H9 (cell line): ENCODE measurements around the gene PKMYT1. TPM values are rescaled to one million over a fixed set of nuclear protein-coding genes. Genes with fewer than 3 reads are reported as not detected.

Experiments
- DNase-seq: peaks from one replicate; pipeline ENCODE4 v3.0.0-alpha.2; 2017
- H2AFZ ChIP-seq: one replicate; pipeline ENCODE4 v1.6.1; 2013; ENCODE audit warnings: mild to moderate bottlenecking, low read length, control low read depth, moderate library complexity
- H2AK5ac ChIP-seq: 2 replicates; pipeline ENCODE4 v1.6.1; 2013; ENCODE audit warnings: low read length, control low read depth, mixed read lengths; ENCODE audit not compliant: insufficient read length
- H2BK120ac ChIP-seq: one replicate; pipeline ENCODE4 v1.6.1; 2013; ENCODE audit warnings: low read depth, mild to moderate bottlenecking, low read length, control low read depth, inconsistent platforms; ENCODE audit not compliant: poor library complexity, severe bottlenecking
- H2BK12ac ChIP-seq: 2 replicates; pipeline ENCODE4 v1.6.1; 2013; ENCODE audit warnings: low read length, control low read depth, mixed read lengths, low read depth; ENCODE audit not compliant: insufficient read length
- H2BK15ac ChIP-seq: 2 replicates; pipeline ENCODE4 v1.6.1; 2013; ENCODE audit warnings: low read depth, low read length, control low read depth
- H2BK20ac ChIP-seq: one replicate; pipeline ENCODE4 v1.6.1; 2013; ENCODE audit warnings: low read depth, mild to moderate bottlenecking, low read length, control low read depth, inconsistent platforms; ENCODE audit not compliant: poor library complexity, severe bottlenecking
- H2BK5ac ChIP-seq: 2 replicates; pipeline ENCODE4 v1.6.1; 2013; ENCODE audit warnings: low read length, control low read depth, mixed read lengths; ENCODE audit not compliant: insufficient read length
- H3K14ac ChIP-seq: 2 replicates; pipeline ENCODE4 v1.6.1; 2013; ENCODE audit warnings: low read length, control low read depth; ENCODE audit not compliant: insufficient read depth
- H3K18ac ChIP-seq: 2 replicates; pipeline ENCODE4 v1.6.1; 2013; ENCODE audit warnings: low read depth, mild to moderate bottlenecking, mixed read lengths, low read length, control low read depth; ENCODE audit not compliant: insufficient read length
- H3K23ac ChIP-seq: 2 replicates; pipeline ENCODE4 v1.6.1; 2013; ENCODE audit warnings: low read length, control low read depth, mixed read lengths, low read depth; ENCODE audit not compliant: insufficient read length
- H3K23me2 ChIP-seq: 2 replicates; pipeline ENCODE4 v1.6.1; 2013; ENCODE audit warnings: low read depth, mild to moderate bottlenecking, mixed read lengths, low read length, control low read depth; ENCODE audit not compliant: insufficient read length, poor library complexity, severe bottlenecking
- H3K27ac ChIP-seq: 2 replicates; pipeline ENCODE4 v1.5.1; 2013; ENCODE audit warnings: low read length, control low read depth, mixed read lengths, low read depth; ENCODE audit not compliant: insufficient read length
- H3K27me3 ChIP-seq: 2 replicates; pipeline ENCODE4 v1.6.1; 2013; ENCODE audit warnings: low read length, control low read depth, inconsistent platforms; ENCODE audit not compliant: insufficient read depth
- H3K4ac ChIP-seq: 2 replicates; pipeline ENCODE4 v1.6.1; 2013; ENCODE audit warnings: low read depth, mild to moderate bottlenecking, control low read depth, inconsistent platforms, low read length, moderate library complexity
- H3K4me1 ChIP-seq: 2 replicates; pipeline ENCODE4 v1.6.1; 2013; ENCODE audit warnings: low read length, control low read depth, inconsistent platforms; ENCODE audit not compliant: insufficient read depth
- H3K4me2 ChIP-seq: 2 replicates; pipeline ENCODE4 v1.6.1; 2013; ENCODE audit warnings: low read length, control low read depth, mixed read lengths; ENCODE audit not compliant: insufficient read length, insufficient read depth
- H3K56ac ChIP-seq: 2 replicates; pipeline ENCODE4 v1.6.1; 2013; ENCODE audit warnings: low read depth, mild to moderate bottlenecking, mixed read lengths, low read length, control low read depth; ENCODE audit not compliant: insufficient read length
- H3K79me1 ChIP-seq: 2 replicates; pipeline ENCODE4 v1.6.1; 2013; ENCODE audit warnings: low read depth, mild to moderate bottlenecking, moderate library complexity, low read length, control low read depth, inconsistent platforms; ENCODE audit not compliant: insufficient read depth, poor library complexity, severe bottlenecking
- H3K79me2 ChIP-seq: 2 replicates; pipeline ENCODE4 v1.6.1; 2013; ENCODE audit warnings: low read length, control low read depth, inconsistent platforms; ENCODE audit not compliant: insufficient read depth
- H3K9ac ChIP-seq: 2 replicates; pipeline ENCODE4 v1.6.1; 2013; ENCODE audit warnings: low read length, control low read depth, mixed read lengths; ENCODE audit not compliant: insufficient read length; ENCODE audit errors: extremely low read depth
- H3K9me3 ChIP-seq: one replicate; pipeline ENCODE4 v1.6.1; 2013; ENCODE audit warnings: low read depth, low read length, inconsistent platforms; ENCODE audit not compliant: control insufficient read depth
- H3T11ph ChIP-seq: one replicate; pipeline ENCODE4 v1.6.1; 2013; ENCODE audit warnings: mild to moderate bottlenecking, low read length, control low read depth, inconsistent platforms
- H4K20me1 ChIP-seq: one replicate; pipeline ENCODE4 v1.6.1; 2013; ENCODE audit not compliant: control insufficient read depth, insufficient read length, insufficient read depth
- H4K5ac ChIP-seq: 2 replicates; pipeline ENCODE4 v1.6.1; 2013; ENCODE audit warnings: low read depth, mild to moderate bottlenecking, mixed read lengths, low read length, control low read depth; ENCODE audit not compliant: insufficient read length
- H4K8ac ChIP-seq: replicated peaks from 2 replicates; pipeline ENCODE4 v1.6.1; 2013; ENCODE audit warnings: low read length, control low read depth, mixed read lengths, low read depth; ENCODE audit not compliant: insufficient read length
- H4K91ac ChIP-seq: 2 replicates; pipeline ENCODE4 v1.6.1; 2013; ENCODE audit warnings: low read depth, mild to moderate bottlenecking, moderate library complexity, mixed read lengths, low read length, control low read depth; ENCODE audit not compliant: insufficient read length
- H3K27ac Mint-ChIP-seq, 3 experiments: 2 replicates in 2 of 3; 3 replicates in 1 of 3; pipeline ENCODE4 v1.8.0; 2020 to 2021; ENCODE audit warnings: mixed read lengths in 3 of 3, mild to moderate bottlenecking in 1 of 3, moderate library complexity in 1 of 3
- H3K27me3 Mint-ChIP-seq: 2 replicates; pipeline ENCODE4 v1.8.0; 2021; ENCODE audit warnings: low read depth, mild to moderate bottlenecking, moderate library complexity, mixed read lengths
- H3K36me3 Mint-ChIP-seq, 3 experiments: 2 replicates in 2 of 3; 3 replicates in 1 of 3; pipeline ENCODE4 v1.8.0; 2020 to 2021; ENCODE audit warnings: low read depth in 3 of 3, mixed read lengths in 3 of 3; ENCODE audit not compliant: insufficient read depth in 1 of 3
- H3K4me1 Mint-ChIP-seq, 2 experiments: 2 replicates each; pipeline ENCODE4 v1.8.0; 2020; ENCODE audit warnings: mixed read lengths in 2 of 2
- H3K4me3 Mint-ChIP-seq, 2 experiments: 2 replicates in 1 of 2; 3 replicates in 1 of 2; pipeline ENCODE4 v1.8.0; 2020 to 2021; ENCODE audit warnings: mild to moderate bottlenecking in 2 of 2, mixed read lengths in 2 of 2, moderate library complexity in 1 of 2
- H3K9me3 Mint-ChIP-seq, 2 experiments: 2 replicates in 1 of 2; 3 replicates in 1 of 2; pipeline ENCODE4 v1.8.0; 2020; ENCODE audit warnings: mild to moderate bottlenecking in 2 of 2, mixed read lengths in 2 of 2, moderate library complexity in 1 of 2
- WGBS: extraction: QIAGEN DNeasy Blood & Tissue Kit; methylation state at CpG from one replicate; pipeline ENCODE4 v1.1.7; 2013; ENCODE audit warnings: missing lambda C conversion rate, low lambda C conversion rate, mixed read lengths; ENCODE audit not compliant: insufficient read length; ENCODE audit errors: extremely low coverage; 5-methylcytosine and 5-hydroxymethylcytosine counted together
- total RNA-seq: library from RNA; stranded (reverse); gene quantifications from 2 replicates; pipeline ENCODE4 v1.2.1, GENCODE V29; 2021
- TF ChIP-seq, protein P1 (sequence below): fragments of 200-600 bp; sonication (generic); conservative IDR thresholded peaks from 3 replicates; pipeline ENCODE4 v1.8.0; 2021; ENCODE audit warnings: antibody characterized with exemption, mild to moderate bottlenecking

The PKMYT1 gene
- total RNA-seq, 1 experiment from 2014 or later = 114 TPM

GRCh38 chr16:3004319-3004718, 24.1 kb upstream of the PKMYT1 start:
- no peak overlapping the region for H2AK5ac ChIP-seq
- H3K4me2 ChIP-seq = no peak overlapping the region
- WGBS = no CpG with 5 or more reads among the region's 67 CpGs
- Mint-ChIP-seq H3K36me3 (peaks cover 0 to 7% (median 6%) of the 10 kb centered on the region in 3 experiments; a peak in 4 of 7 replicates), H3K27me3 (no peaks in the 10 kb centered on the region; the same call in 1 of the 2 replicates), H3K4me3 (peak overlapping the region; percentile 77 to 88), H3K27ac (no peak overlapping the region; a peak in 1 of 7 replicates), H3K9me3 (no peaks in the 10 kb centered on the region), H3K4me1 (peaks cover 34 to 47% of the 10 kb centered on the region in 2 experiments)
- H3K9ac ChIP-seq = no peak overlapping the region
- no peak overlapping the region for H2BK5ac ChIP-seq
- no peak overlapping the region for H3T11ph ChIP-seq
- no peaks in the 10 kb centered on the region for H4K20me1 ChIP-seq
- DNase-seq = no peak
- H3K23ac ChIP-seq = no peak overlapping the region
- no peak overlapping the region for H2BK12ac ChIP-seq
- no peaks in the 10 kb centered on the region for H3K27me3 ChIP-seq
- H2BK120ac ChIP-seq = no peak overlapping the region
- H2AFZ ChIP-seq = no peak overlapping the region
- TF ChIP-seq, protein P1, sequence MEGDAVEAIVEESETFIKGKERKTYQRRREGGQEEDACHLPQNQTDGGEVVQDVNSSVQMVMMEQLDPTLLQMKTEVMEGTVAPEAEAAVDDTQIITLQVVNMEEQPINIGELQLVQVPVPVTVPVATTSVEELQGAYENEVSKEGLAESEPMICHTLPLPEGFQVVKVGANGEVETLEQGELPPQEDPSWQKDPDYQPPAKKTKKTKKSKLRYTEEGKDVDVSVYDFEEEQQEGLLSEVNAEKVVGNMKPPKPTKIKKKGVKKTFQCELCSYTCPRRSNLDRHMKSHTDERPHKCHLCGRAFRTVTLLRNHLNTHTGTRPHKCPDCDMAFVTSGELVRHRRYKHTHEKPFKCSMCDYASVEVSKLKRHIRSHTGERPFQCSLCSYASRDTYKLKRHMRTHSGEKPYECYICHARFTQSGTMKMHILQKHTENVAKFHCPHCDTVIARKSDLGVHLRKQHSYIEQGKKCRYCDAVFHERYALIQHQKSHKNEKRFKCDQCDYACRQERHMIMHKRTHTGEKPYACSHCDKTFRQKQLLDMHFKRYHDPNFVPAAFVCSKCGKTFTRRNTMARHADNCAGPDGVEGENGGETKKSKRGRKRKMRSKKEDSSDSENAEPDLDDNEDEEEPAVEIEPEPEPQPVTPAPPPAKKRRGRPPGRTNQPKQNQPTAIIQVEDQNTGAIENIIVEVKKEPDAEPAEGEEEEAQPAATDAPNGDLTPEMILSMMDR = no peak
- H3K23me2 ChIP-seq = peaks cover 6% of the 10 kb centered on the region
- H2BK15ac ChIP-seq = no peak overlapping the region
- no peak overlapping the region; the same call in 1 of the 2 replicates for H3K14ac ChIP-seq
- no peak overlapping the region for H3K4ac ChIP-seq
- H4K5ac ChIP-seq = no peak overlapping the region
- no peaks in the 10 kb centered on the region for H3K79me1 ChIP-seq
- H3K4me1 ChIP-seq = peaks cover 11% of the 10 kb centered on the region; the same call in 1 of the 2 replicates
- no peak overlapping the region for H2BK20ac ChIP-seq
- H4K8ac ChIP-seq = no peak overlapping the region
- H3K56ac ChIP-seq = no peak overlapping the region
- no peak overlapping the region for H4K91ac ChIP-seq
- H3K9me3 ChIP-seq = no peaks in the 10 kb centered on the region
- no peaks in the 10 kb centered on the region for H3K79me2 ChIP-seq
- no peak overlapping the region for H3K18ac ChIP-seq
- H3K27ac ChIP-seq = no peak overlapping the region
